Nephron progenitor cell (in vitro differentiated cells): ENCODE results near the gene ATG7.
"Not testable (repeated sequence)": the region's sequence is repeated elsewhere in the genome, so short reads cannot be mapped to it uniquely, and the experiment has no call there.

Experiments used
- DNase-seq: peaks from one replicate; pipeline ENCODE4 v3.0.0; 2021
- H3K27ac Mint-ChIP-seq: 2 replicates; pipeline ENCODE4 v1.8.0; 2021; ENCODE audit warnings: mild to moderate bottlenecking, moderate library complexity, mixed read lengths
- H3K27me3 Mint-ChIP-seq: 2 replicates; pipeline ENCODE4 v1.8.0; 2021; ENCODE audit warnings: mild to moderate bottlenecking, low read depth, mixed read lengths; ENCODE audit not compliant: poor library complexity
- H3K36me3 Mint-ChIP-seq: 2 replicates; pipeline ENCODE4 v1.8.0; 2021; ENCODE audit warnings: low read depth, mixed read lengths
- H3K4me1 Mint-ChIP-seq: 2 replicates; pipeline ENCODE4 v1.8.0; 2021; ENCODE audit warnings: mixed read lengths
- H3K4me3 Mint-ChIP-seq: 2 replicates; pipeline ENCODE4 v1.8.0; 2021; ENCODE audit warnings: mild to moderate bottlenecking, moderate library complexity, mixed read lengths
- H3K9me3 Mint-ChIP-seq: 2 replicates; pipeline ENCODE4 v1.8.0; 2021; ENCODE audit warnings: mild to moderate bottlenecking, moderate library complexity, mixed read lengths
- TF ChIP-seq, protein P1 (sequence below): fragments of 200-600 bp; sonication (generic); IDR thresholded peaks from 2 replicates; pipeline ENCODE4 v1.5.0; 2021; ENCODE audit warnings: antibody characterized with exemption

ATG7 gene

DNA sequence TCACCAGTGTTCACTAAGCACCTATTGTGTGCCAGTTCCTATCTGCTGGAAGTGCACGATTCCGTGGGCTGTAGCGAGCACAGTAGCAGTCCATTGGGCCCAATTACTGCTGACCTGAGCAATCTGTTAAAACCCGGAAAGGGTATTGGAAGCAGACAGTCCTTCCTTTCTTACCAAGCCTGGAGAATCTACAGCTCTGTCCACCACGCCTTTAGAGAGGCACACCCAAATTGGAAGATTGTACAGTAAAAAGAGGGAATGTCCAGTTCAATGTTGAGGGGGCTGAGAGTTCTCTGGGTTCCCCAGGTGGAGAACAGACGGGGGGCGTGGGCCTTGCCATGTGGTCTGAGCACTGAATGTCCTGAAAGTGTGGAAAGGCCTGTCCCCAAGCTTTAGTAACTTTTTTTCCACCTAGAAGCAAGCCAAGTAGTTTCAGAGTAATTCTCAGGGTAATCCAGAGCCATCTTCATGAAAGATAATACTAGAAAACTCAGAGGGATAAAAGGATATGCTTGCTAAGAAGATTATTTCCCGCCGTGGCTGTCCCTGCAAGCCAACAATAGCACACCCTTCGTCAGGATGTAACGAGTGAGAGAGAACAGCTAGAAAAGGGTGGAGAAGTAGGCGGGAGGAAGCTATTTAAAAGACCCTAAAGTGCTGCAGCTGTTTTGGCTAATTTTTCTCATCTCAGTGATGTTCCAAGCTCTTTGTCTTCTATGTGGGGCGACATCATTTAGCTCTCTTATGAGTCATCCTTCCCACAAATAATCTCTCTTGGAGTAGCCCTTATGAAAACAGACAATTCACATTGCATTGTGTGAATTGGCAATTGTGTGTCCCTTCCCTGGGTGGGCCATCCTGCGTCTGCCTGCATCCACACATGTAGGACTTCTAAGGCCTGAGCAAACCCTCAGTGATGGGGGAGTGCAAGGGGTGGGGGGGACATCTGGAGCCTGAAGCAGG is 181.0 kb downstream of the ATG7 start:
- Mint-ChIP-seq H3K27ac (no peak overlapping the region), H3K4me1 (peaks cover 45% of the 10 kb centered on the region)
- no peak for DNase-seq

DNA sequence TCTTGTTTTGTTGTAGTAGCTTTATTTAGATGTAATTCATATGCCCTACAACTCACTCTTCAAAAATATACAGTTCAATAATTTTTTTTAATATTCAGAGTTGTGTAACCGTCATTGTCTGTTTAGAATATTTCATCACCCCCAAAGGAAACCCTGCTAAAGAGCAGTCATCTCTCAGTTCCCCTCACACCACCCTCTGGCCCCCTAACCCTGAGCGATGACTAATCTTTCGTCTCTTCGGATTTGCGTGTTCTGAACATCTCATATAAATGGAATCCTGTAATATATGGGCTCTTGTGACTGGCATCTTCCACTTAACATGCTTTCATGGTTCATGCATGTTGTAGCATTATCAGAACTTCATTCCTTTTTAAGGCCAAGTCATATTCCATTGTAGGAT is 183.8 kb downstream of the ATG7 start:
- DNase-seq = no peak
- no peak overlapping the region for H3K27ac Mint-ChIP-seq
- TF ChIP-seq, protein P1, sequence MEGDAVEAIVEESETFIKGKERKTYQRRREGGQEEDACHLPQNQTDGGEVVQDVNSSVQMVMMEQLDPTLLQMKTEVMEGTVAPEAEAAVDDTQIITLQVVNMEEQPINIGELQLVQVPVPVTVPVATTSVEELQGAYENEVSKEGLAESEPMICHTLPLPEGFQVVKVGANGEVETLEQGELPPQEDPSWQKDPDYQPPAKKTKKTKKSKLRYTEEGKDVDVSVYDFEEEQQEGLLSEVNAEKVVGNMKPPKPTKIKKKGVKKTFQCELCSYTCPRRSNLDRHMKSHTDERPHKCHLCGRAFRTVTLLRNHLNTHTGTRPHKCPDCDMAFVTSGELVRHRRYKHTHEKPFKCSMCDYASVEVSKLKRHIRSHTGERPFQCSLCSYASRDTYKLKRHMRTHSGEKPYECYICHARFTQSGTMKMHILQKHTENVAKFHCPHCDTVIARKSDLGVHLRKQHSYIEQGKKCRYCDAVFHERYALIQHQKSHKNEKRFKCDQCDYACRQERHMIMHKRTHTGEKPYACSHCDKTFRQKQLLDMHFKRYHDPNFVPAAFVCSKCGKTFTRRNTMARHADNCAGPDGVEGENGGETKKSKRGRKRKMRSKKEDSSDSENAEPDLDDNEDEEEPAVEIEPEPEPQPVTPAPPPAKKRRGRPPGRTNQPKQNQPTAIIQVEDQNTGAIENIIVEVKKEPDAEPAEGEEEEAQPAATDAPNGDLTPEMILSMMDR = no peak
- no peak overlapping the region for H3K4me3 Mint-ChIP-seq
- H3K27me3 Mint-ChIP-seq = peaks cover 4% of the 10 kb centered on the region
- H3K9me3 Mint-ChIP-seq = peaks cover 4% of the 10 kb centered on the region
- peaks cover 8% of the 10 kb centered on the region for H3K36me3 Mint-ChIP-seq
- H3K4me1 Mint-ChIP-seq = peaks cover 32% of the 10 kb centered on the region

More for the DNA sequence above, 181.0 kb downstream of the ATG7 start:
- H3K4me3 Mint-ChIP-seq = no peak overlapping the region
- peaks cover 8% of the 10 kb centered on the region for H3K36me3 Mint-ChIP-seq
- TF ChIP-seq, protein P1 = no peak
- H3K27me3 Mint-ChIP-seq = peaks cover 4% of the 10 kb centered on the region
- H3K9me3 Mint-ChIP-seq = peaks cover 4% of the 10 kb centered on the region

DNA sequence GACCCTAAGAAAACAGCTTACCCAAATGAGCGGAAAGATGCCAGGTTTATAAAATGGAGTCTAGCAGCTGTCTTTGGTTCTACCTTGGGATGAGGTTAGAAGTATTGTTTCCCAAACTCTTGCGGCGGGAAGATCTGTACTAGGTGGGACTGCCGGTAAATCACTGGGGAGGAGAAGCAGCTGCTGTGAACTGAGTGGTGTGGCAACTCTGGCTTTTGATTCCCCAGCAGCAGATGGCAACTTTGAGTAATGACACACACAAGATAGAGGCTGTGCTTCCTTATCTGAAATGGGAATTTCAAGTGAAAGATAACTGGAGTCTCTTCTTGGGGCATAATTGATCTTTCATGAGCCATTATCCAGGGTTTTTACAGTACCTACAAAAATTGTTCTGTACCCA is 184.9 kb downstream of the ATG7 start:
- peaks cover 8% of the 10 kb centered on the region for H3K36me3 Mint-ChIP-seq
- H3K9me3 Mint-ChIP-seq = peaks cover 4% of the 10 kb centered on the region
- TF ChIP-seq, protein P1 = no peak
- H3K4me1 Mint-ChIP-seq = peaks cover 34% of the 10 kb centered on the region
- H3K27me3 Mint-ChIP-seq = peaks cover 4% of the 10 kb centered on the region
- no peak for DNase-seq
- H3K27ac Mint-ChIP-seq = no peak overlapping the region
- H3K4me3 Mint-ChIP-seq = no peak overlapping the region

DNA sequence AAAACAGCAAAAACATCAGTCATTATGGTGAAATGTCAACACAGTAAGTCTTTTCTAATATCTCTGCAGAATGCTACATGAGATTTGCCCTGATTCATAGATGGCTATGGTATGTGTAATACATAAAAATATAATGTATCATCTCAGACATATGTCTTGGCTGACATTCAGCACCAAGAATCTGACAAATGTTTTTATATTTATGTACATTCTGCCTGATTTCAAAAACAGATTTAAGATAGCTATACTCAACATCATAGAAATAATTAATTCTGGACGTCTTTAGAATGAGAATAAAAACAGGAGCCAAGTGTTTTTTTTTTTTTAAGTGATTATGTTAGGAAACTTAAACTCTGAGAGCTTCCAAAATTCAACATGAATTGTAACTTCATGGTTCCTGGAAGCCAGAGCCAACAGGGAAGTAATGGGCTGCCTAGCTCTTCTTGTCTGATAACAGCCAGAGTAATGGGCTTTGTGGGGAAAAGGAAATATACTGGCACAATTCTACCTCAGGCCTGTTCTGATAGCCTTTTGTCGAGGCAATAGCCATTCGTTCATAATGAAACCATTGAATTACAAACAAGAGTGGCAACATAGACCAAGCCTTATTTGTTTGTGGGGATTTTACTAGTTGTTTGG is 187.1 kb downstream of the ATG7 start:
- Mint-ChIP-seq H3K4me1 (peaks cover 35% of the 10 kb centered on the region), H3K9me3 (peaks cover 4% of the 10 kb centered on the region), H3K27me3 (peaks cover 4% of the 10 kb centered on the region), H3K36me3 (peaks cover 8% of the 10 kb centered on the region), H3K27ac (no peak overlapping the region), H3K4me3 (no peak overlapping the region)
- TF ChIP-seq, protein P1 = no peak
- no peak for DNase-seq

DNA sequence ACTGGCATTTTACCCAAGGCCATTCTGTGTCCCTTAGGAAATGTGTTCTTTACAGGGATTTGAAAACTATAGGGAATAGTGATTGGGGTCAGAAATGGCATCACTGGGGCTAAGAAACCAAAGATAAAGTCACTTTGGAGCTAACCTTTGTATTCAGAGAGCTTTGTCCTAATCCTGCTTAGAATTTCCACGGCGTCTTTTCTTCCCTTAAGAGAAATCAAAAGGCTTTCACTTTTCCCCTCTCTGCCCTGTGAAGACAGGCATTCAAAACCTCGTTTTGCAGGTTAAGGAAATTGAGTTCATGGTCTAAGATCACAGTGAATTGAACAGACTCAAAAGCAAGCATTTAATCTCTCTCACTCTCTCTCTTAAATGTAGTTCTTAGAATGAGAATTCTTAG is 189.0 kb downstream of the ATG7 start:
- no peak overlapping the region for H3K27ac Mint-ChIP-seq
- peaks cover 4% of the 10 kb centered on the region for H3K27me3 Mint-ChIP-seq
- H3K9me3 Mint-ChIP-seq = peaks cover 4% of the 10 kb centered on the region
- TF ChIP-seq, protein P1 = no peak
- H3K4me3 Mint-ChIP-seq = no peak overlapping the region
- DNase-seq = no peak
- peaks cover 35% of the 10 kb centered on the region for H3K4me1 Mint-ChIP-seq
- H3K36me3 Mint-ChIP-seq = peaks cover 4% of the 10 kb centered on the region

DNA sequence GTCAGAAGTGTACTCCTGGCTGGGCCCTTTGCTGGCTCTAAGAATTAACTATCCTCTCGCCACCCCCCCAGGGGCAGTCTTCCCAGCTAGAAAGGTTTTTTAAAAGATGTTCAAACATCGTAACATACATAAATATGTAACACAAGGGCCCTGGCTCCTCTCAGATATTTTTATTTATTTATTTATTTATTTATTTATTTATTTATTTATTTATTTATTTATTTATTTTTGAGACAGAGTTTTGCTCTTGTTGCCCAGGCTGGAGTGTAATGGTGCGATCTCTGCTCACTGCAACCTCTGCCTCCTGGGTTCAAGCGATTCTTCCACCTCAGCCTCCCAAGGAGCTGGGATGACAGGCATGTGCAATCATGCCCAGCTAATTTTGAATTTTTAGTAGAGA is 190.5 kb downstream of the ATG7 start:
- H3K4me1 Mint-ChIP-seq = peaks cover 23% of the 10 kb centered on the region
- H3K9me3 Mint-ChIP-seq, H3K27me3 Mint-ChIP-seq, H3K36me3 Mint-ChIP-seq, DNase-seq, H3K27ac Mint-ChIP-seq, H3K4me3 Mint-ChIP-seq: not testable (repeated sequence)
